GM10266 (cell line): ENCODE measurements around the gene FAM89B.

Experiments used
- DNase-seq: peaks from one replicate; pipeline ENCODE4 v3.0.0; 2012; ENCODE audit errors: extremely low spot score
- CTCF ChIP-seq: IDR thresholded peaks from 2 replicates; pipeline ENCODE4 v1.5.1; 2012; ENCODE audit warnings: mild to moderate bottlenecking, low read depth; ENCODE audit not compliant: control insufficient read depth, insufficient read depth; ENCODE audit errors: missing control alignments

FAM89B gene

DNA sequence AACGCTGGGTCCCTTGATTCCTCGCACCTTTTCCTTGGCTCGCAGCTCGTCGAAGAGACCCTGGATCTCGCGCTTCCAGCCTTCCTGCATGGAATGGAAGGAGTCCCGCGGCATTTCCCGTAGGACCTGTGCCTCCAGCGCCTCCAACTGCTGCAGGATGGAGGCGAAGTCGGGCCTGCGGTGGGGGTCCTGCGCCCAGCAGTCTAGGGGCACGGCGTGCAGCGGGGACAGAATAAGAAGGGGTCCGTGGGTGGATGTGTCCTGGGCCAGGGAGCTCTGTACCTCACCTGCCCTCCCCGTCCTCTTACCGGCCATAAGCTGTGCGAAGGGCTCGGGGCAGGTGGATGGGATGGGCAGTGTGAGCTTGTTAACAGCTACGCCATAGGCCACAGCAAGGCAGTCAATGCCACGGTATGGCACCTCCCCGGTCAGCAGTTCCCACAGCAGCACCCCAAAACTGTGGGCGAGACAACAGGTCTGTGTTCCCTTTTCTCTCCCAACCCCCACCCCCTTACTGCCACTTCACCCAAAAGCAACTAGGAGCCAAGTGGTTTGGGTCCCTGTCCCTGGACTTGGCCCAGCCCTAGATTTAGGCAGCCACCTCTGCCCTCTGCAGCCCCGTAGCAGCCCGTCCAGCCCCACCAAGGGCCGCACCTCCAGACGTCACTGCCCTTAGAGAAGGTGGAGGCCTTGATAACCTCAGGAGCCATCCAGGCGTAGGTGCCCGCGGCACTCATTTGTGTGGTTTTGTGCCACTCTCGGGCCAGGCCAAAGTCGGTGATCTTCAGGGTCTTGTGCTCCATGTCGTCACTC is 35.5 kb downstream of the FAM89B start:
- no peak for TF ChIP-seq CTCF
- DNase-seq: no peak

- TF ChIP-seq CTCF: no peak
- DNase-seq: no peak
These were observed 36.9 kb downstream of the FAM89B start for GRCh38 chr11:65609229-65609628.

DNA sequence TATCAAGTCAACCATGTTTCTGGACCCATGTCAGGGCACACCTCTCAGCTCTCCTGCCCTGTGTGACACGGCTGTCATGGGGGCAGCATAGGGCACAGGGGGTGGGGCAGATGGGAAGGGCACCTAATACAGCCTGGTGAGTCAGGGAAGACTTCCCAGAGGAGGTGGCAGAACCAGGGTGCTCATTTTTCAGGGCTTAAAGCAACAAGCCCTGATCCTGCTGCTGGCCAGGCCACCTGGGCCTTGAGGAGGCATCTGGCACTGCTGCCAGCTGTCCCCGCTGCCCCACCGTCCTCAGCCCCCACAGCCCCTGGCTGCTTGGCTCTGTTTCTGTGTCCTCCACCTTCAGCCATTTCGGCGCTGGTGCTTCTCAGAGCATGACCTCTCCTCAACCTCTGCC is 37.3 kb downstream of the FAM89B start:
- no peak for DNase-seq
- TF ChIP-seq CTCF: no peak

- DNase-seq: no peak
- no peak for TF ChIP-seq CTCF
These were observed 38.1 kb downstream of the FAM89B start for GRCh38 chr11:65610404-65610803.

GRCh38 chr11:65611028-65611757 is 38.9 kb downstream of the FAM89B start:
- DNase-seq: no peak

GRCh38 chr11:65611758-65612603 is 39.6 kb downstream of the FAM89B start:
- DNase-seq: no peak

More at GRCh38 chr11:65611028-65611757, 38.9 kb downstream of the FAM89B start:
- TF ChIP-seq CTCF: no peak

More at GRCh38 chr11:65611758-65612603, 39.6 kb downstream of the FAM89B start:
- TF ChIP-seq CTCF: no peak
